Vagina (tissue), 2 donors: ENCODE data around the gene EXD3.
"Not testable (repeated sequence)": the region's sequence is repeated elsewhere in the genome, so short reads cannot be mapped to it uniquely, and the experiment has no call there.

Source experiments
- CTCF ChIP-seq, 3 experiments: fragments of 450-650 bp in 2 of 3; fragments of 200-600 bp in 1 of 3; sonication (generic) in 1 of 3; IDR thresholded peaks; one replicate each; pipeline ENCODE4 v1.5.1; 2017 to 2019; ENCODE audit warnings: antibody characterized with exemption in 3 of 3, mild to moderate bottlenecking in 2 of 3, moderate library complexity in 2 of 3
- POLR2A ChIP-seq, 2 donors: fragments of 450-650 bp; IDR thresholded peaks; one replicate each; pipeline ENCODE4 v1.6.1; 2017; ENCODE audit warnings: antibody characterized with exemption in 2 of 2, mild to moderate bottlenecking in 2 of 2, moderate library complexity in 2 of 2

DNA sequence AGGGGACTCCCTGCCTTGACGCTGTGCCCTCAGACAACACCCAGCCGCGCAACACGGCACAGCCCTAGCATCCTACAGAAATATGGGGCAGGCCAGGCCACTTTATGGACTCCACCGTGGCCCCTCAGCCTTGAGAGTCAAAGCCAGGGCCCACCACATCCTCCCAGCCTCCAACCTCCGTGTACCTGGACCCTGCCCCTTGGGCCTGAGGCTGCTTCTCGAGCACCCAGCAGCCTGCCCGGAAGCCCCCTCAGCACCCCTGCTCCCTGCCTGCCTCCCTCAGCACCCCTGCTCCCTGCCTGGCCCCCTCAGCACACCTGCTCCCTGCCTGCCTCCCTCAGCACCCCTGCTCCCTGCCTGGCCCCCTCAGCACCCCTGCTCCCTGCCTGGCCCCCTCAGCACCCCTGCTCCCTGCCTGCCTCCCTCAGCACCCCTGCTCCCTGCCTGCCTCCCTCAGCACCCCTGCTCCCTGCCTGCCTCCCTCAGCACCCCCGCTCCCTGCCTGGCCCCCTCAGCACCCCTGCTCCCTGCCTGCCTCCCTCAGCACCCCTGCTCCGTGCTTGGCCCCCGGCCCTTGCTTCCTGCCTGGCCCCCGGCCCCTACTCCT is 36.4 kb downstream of the EXD3 start:
- not testable (repeated sequence) for TF ChIP-seq POLR2A, CTCF (IDR thresholded peaks at IDR 0.05)
